NCI-H2081 treated with DMSO at 0.1 percent for 48 hours (cell line): ENCODE data around the gene MTMR6.

Source experiments
- DNase-seq: peaks from one replicate; lab custom pipeline; 2025; lab: John Stamatoyannopoulos, UW

MTMR6 gene

DNA sequence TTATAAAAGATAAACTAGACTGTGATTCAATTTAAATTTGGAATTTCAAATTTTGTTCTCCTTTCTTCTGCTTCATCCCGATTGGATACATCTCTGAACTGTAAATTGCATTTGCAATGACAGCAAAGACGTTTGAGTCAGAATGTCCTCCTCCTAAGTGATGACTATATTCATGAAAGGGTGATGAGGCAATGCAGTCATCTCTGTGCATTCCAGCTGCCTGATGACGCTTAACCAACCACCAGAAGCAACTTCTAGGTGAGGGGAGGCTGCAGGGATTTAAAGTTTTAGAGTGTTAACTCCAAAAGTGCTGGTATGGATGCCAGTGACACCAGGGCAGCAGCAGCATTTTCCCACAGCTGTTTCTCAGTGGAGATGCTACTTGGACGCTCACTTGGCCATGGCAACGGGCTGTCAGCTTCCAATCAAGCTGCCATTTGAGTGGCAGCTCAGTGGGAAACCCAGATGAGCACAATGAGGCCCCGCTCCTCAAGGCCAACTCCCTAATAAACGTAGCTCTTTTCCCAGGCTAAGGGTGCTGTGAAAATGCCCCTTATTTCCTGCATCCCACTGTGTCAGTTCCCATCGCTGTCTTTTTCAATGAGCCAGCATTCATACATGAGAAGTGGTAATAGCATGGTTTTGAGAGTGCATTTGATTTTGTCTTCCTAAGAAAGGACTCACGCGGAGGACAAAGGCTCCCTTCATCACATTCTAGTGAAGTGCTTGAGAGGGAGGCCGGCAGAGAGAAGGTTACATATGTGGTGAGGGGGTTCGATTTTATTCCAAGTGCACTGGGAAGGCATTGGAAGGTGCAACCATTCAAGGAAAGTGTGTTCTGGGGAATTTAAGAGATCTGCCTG, 70.0 kb downstream of the MTMR6 start:
- no peak for DNase-seq

DNA sequence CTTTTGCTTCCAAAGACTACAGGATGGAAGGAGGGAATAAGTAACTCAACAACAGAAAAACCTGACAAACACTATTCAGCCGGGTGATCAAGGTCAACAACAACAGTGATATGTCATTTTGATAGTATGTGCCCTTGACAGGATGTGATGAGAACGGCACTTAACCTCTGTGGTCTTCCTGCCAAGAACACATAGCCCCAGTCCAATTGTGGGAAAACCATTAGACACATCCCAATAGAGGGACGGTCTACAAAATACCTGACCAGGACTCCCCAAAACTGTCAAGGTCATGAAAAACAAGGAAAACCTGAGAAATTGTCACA, 72.1 kb downstream of the MTMR6 start:
- DNase-seq, result no peak

DNA sequence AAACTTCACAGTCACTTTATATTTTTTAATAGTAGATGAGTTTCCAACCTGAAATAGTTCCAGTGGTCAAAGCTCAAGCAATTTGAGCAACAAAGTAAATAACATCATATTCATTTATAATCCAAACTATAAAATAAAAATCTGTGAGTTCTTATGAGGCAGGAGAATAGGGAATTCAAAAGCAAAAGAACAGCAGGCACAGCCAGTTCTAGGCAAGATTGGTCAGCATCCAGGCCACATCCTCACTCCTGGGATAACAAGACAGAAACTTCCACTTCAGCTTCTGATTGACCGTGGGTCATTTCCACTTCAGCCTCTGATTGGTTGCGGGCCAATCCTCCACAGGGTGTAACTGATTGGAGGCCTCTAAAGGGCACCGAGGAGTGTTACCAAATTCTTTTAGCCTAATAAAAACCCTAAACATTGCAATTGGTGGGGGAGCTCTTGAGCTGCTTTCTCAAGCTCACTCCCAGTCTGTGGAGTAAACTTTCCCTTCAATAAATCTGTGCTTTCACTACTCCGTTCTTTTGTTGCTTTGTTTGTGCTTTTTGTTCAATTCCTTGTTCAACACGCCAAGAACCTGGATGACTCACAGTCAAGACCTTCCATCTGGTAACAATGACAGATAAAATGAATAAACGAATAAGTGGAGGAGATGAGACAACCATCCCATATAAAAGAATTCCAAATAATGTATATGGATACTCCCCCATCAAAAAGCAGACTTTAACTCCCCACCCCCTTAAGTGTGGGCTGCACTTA, 72.6 kb downstream of the MTMR6 start:
- no peak for DNase-seq

DNA sequence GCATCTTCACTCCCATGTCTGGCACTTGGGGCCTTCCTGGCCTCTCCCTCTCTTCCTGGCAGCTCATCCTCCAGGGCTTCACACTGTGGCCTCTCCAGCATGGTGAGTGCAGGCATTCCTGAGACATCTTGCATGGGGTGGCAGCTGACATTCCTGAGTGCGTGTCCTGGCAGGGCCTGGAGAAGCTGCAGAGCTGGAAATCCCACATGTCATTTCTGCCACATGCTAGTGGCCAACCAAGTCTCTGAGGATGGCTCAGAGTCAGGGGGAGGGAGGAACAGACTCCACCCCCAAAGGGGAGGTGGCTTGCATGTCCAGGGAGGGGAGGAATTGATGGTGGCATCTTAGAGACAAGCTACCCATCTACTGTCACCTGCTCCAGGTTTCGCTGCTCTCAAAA, 73.6 kb downstream of the MTMR6 start:
- no peak for DNase-seq

DNA sequence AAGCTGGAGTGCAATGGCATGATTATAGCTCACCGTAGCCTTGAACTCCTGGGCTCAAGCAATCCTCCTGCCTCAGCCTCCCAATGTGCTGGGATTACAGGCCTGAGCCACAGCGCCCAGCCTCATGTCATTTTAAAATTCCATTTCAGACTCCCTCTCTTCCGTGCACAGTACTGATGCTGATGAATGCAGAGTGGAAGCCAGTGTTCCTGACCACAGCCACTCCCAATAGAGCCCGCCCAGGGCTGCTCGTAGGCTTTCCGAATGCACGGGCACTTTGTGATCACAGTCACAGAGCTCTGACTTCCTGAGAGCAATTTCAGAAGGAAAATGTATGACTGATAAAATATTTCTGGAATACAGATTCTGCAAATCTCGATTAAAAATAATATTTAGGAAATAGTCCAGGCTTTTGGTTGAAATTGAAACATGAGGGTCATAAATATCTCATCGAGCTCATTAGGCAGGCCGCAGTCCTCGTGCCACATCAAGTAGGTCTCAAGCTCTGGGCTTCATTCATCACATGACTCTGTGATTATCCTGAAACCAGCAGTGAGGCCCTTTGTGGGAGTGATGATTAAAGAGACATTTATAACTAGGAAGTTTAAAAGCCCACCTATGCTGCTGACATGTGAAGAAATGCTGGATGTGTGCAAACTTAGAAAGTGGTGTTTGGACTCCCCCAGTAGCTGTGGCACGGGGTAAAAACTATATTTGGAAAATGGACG, 76.3 kb downstream of the MTMR6 start:
- no peak for DNase-seq

DNA sequence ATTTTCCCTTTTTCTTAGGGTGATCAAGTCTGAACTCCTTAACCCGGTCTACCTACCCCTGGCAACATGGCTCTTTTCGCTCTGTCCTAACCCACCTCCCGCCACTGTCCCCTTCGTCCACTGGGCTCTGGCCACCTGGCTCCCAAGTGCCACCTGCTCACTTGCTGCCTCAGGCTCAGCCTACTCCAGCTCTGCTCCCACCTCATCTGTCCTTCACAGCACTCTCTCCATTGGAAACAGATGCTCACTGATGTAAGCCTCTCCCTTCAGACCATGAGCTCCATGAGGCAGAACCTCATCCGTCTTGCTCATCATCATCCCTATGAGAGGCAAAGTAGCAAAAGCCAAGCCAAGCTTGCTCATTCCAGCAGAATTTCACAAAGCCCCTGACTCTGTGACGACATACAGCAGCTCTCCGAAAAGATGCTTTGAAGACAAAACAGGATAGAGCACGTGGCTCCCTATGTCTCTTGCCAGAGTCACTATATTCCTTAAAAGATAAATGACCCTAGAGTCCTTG, 79.9 kb downstream of the MTMR6 start:
- DNase-seq, result no peak

DNA sequence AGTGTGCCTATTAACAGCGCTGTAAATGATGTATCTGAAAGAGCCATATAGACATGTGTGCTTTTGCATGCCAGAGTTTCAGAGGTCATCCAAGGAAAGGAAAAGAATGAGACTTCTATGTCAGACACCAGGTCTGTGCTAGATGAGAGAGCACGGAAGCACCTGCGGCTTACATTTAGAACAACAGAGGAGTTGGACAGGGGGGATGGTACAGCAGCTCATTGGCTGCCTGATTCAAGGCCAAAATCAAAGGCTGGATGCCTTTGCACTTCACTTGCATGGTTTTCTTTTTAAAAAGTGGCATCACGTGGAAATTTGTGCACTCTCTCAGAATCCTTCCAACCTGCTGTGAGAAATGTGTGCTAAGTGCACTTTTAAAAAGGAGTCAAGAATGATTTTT, 82.4 kb downstream of the MTMR6 start:
- no peak for DNase-seq

DNA sequence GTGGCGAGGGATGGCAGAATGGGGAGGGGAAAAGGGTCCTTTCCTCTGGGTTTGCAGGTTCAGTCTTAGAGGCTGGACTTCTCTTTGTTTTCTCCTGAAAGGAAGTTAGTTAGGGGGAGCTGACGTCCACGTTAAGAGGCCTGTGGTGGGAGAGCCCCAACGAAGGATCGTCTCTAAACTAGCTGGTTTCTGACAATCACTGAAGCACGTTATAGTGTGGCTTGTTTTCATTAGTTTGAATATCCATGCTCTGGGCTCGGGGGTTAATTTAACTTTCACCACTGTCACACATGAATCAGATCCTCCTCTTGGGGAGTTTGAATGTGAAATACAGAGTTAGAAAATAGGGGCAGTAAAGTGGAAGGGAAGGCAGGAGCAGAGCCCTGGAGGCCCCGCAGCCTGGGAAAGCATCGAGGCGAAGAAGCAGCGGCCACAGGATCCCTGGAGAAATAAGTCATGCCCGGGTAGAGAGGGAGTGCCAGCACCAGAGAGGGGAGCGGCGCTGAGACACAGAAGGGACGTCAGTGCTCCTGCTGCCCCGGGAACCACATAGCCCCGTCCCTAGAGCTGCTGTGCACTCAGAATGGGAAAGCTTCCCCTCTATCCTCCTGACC, 84.1 kb downstream of the MTMR6 start:
- no peak for DNase-seq

DNA sequence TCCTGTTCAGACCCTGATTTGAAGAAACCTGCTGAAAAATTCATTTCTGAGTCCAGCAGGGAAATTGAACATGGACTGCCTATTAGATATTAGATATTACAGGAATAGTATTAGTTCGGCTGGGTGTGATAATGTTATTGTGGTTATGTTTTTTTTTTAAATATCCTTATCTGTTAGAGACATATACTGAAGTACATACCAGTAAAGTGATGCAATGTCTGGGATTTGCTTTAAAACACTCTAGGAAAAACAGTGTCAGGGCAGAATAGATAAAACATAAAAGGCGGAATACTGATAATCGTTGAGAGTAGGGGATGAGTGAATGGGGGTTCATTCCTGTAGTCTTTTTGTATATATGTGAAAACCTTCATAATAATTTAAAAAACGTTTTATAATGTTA, 86.5 kb downstream of the MTMR6 start:
- no peak for DNase-seq

DNA sequence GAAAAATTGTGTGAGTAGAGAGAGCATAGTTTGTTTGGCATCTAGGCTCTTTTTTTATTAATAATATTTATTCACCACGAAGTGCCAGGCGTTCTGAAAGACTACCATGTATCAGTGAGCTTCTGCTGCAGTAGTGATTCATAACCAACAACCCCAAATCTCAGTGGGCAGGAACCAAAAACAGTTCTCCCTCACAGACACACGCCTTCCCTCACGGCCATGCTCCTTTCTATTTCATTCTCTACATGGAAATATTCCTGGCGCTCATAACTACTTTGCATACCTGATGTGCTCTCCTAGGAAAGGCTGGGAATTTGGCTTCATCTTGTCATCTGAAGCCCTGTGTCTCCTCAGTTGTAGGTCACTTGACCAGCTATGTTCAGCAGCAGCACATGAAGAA, 88.6 kb downstream of the MTMR6 start:
- no peak for DNase-seq

DNA sequence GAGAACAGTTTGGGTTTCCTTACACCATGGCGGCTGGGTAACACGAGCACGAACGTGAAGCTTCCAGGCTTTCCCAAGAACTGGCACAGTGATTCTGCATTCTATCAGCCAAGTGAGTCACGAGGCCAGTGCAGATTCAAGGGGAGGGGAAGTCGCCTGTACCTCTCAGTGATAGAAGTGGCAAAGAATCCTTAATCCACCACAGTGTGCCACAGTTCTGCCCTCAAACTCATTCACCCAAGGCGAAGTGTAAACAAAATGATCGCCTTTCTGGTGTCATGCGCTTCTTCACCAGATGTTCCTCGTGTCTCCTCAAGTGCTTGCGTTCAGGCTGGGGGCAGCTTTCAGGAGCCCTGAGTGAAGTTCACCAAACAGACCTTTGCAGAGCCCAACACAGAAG, 90.3 kb downstream of the MTMR6 start:
- DNase-seq, result no peak
